CD4-positive, alpha-beta T cell treated with Interleukin-4 for 1 hour (primary cell): ENCODE measurements around the gene PDLIM7.

Source experiments
- DNase-seq, 2 donors: peaks; one replicate each; pipeline ENCODE4 v3.0.0-alpha.2; 2020 to 2022

Gene PDLIM7

GRCh38 chr5:177455661-177456590 lies 41.5 kb downstream of the PDLIM7 start:
- DNase-seq, result peak; percentile 92 to 93

- peak; percentile 92 to 93 for DNase-seq
These were observed 42.3 kb downstream of the PDLIM7 start for GRCh38 chr5:177455036-177455660.

DNA sequence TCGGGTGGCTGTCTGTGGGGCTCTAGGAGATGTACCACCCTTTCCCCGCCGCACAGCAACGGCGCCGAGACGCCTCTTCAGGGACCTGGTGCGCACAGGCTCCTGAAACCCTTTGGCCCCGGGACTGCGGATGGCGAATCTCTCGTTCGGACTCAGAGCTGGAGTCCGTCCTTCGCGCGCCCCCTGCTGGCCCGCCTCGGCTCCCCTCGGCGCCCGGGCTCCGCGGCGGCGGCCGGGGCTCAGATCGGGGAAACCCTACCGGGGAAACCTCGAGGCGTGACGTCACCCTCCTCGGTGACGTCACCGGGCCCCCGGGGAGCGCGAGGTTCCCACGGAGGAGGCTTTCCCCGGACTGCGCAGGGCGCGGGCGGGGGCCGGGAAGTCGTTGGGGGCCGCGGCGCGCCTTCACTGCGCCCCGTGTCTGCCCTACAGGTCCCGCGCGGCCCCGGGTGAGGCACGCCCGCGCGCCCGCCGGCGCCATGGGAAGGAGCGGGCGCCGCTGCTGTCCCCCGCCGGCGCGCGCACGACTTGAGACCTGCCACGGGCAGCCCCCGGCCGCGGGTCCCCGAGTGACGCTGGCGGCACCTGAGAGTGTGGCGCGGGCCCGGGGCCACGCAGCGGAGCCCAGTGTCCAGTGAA lies 42.9 kb downstream of the PDLIM7 start:
- peak; percentile 95 to 96 for DNase-seq

GRCh38 chr5:177453852-177454396 lies 43.5 kb downstream of the PDLIM7 start:
- peak in 1 of 2 donors; percentile 66 for DNase-seq

- DNase-seq, result no peak
These were observed 44.4 kb downstream of the PDLIM7 start for GRCh38 chr5:177452688-177453638.

- no peak for DNase-seq
These were observed 46.6 kb downstream of the PDLIM7 start for GRCh38 chr5:177450667-177451424.

GRCh38 chr5:177449140-177450061 lies 48.0 kb downstream of the PDLIM7 start:
- DNase-seq, result no peak

- no peak for DNase-seq
These were observed 49.0 kb downstream of the PDLIM7 start for GRCh38 chr5:177448244-177448950.

DNA sequence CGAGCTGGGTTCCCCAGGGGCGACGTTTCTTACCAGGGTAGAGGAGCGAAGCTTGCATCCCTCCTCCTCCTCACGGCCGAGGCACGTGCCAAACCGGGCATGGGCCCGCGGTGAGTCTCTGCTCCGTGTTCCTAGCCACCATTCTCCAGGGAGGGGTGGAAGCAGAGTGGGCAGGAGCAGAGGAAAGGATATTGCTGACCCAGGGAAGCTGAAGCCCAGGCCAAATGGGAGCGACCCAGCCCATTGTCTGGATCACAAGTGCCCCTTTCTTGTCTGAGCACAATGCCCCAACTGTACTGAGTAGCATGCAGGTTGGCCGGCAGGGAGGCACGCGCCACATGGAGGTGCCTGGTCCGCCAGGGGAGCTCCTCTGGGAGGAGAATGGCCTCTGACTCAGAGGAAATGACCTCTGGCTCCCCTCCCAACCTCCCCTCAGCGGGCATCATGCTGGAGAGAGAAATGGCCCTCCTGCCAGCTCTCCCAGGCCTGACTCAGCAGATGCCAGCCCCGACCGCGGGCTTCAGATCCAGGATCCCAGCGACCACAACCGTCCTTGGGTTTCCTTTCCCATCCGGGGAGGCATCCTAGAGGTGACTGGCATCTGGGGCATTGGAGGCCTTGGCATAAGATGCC lies 49.7 kb downstream of the PDLIM7 start:
- peak in 1 of 2 donors; percentile 48 for DNase-seq

- peak; percentile 85 to 87 for DNase-seq
These were observed 50.3 kb downstream of the PDLIM7 start for GRCh38 chr5:177447066-177447610.

GRCh38 chr5:177446200-177447065 lies 51.0 kb downstream of the PDLIM7 start, which contains the start of gene PRR7:
TSS of gene PRR7 (plus strand) at chr5:177446814. CDS start at chr5:177455068, 8,254 bp downstream.
- peak; percentile 77 for DNase-seq

GRCh38 chr5:177445917-177446199 lies 51.5 kb downstream of the PDLIM7 start:
- peak in 1 of 2 donors; percentile 40 for DNase-seq

GRCh38 chr5:177445052-177445916 lies 52.1 kb downstream of the PDLIM7 start:
- peak in 1 of 2 donors; percentile 60 for DNase-seq

DNA sequence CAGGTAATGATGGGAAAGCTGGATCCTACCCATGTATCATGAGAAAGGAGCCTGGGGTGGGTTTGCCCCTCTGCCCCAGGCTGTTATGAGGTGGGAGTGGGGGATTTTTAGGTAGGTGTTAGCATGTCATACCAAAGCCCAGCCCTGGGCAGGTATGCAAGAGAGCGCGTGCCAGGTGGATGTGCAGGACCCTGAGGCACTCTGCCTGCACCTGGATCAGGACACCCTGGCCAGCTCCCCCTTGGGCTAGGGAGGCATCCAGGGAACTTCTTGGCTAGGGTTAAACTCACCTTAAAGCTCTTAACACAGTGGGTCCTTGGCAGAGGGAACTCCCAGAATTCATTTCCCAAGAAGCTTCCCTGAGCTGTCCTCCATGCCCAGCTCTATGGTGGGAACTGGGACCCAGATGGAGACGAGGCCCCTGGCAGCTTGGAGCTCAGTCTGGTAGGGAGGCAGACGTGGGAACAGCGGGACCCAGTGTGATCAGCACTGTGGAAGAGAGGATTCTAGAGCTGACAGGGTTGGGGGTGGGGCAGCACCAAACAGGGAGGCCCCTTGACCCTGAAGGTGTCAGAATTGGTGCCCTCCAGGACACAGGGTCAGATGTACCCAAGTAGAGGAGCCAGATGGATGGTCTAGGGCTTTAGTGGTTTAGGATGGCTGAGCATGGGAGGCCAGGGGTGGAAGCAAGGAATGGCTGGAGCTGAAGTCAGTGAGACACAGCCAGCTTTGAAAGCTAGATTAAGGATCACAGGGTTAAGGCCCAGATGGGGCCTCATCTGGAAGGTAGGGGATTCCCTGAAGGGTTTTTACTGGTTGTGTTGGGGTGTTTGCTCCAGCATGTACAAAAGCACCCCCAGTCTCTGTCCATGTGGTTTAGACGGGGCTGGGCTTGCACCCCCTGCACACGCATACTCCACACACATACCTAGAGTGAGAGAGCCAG lies 53.0 kb downstream of the PDLIM7 start:
- peak; percentile 30 to 66 for DNase-seq
